NCI-H82 treated with DMSO at 0.1 percent for 48 hours (cell line): Measurements from ENCODE around the gene CRABP2.
A peak's percentile ranks its signal among the peaks of the same experiment; 100 is the strongest.

Experiments
- DNase-seq: peaks from one replicate; lab custom pipeline; 2025; ENCODE audit not compliant: unreplicated experiment; lab: John Stamatoyannopoulos, UW

CRABP2 gene

DNA sequence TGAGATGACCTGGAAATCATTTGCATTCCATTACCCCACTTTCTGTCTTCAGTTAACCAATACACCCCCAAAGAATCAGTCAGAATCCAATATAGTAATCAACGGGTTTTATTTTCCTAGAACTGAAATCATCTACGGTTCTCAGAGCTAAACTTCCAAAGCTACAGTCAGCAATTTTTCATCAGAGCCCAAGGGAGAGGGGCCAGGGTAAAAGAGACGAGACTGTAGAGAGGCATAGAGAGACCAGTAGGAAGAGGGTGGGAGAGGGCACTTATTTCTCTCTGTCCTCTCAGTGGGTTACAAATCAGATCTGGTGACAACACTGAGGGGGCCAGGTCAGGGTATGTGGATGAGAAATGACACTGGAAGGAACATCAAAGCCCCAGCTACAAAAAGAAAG lies 36.6 kb upstream of the CRABP2 start:
- no peak for DNase-seq

DNA sequence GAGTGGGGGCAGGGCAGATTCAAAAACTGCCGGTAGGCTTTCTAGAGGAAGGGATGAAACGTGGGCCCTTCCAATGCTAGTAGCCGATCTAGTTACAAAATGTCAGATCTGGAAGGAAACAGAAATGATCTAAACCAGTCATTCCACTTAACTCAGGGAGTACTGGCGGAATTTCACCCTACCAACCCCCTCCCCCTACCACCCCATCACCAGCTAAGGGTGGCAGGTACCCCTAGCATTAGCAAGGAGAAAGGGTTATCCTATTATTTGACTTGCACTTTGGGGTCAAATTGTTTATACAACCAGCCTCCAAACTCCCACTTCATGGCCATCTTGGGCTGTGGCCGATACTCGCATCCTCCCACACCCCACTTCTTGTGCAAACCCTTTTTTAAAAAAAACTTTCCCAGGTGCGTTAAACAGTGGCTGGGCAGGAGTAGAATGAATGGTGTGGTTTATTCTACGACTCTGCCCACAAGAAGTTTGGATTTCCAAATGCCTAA lies 36.1 kb upstream of the CRABP2 start:
- DNase-seq: no peak

- DNase-seq: peak; percentile 100
Measured at GRCh38 chr1:156740741-156741480, 35.5 kb upstream of the CRABP2 start, which contains the start of gene MRPL24. TSS of gene MRPL24 (minus strand) at chr1:156741088. CDS start at chr1:156738704, 2,384 bp downstream.

- peak; percentile 60 for DNase-seq
Measured at GRCh38 chr1:156740237-156740740, 34.9 kb upstream of the CRABP2 start.

DNA sequence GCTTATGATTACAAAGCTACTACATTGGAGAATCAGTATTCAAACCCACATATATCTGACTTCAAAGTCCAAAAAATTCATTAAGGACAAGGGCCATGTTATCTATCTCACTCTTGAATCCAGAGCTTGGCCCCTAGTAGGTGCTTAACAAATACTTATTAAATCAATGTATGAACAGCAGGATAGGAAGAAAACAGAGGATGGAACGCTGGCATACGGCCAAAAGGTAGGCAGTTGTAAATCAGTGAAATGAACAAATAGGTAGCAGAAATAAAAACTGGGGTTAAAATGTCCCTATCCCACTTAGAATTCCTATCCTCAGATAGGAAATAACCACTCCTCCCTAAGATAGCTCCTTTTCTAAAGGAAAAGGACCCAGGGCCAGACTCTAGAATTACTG lies 33.5 kb upstream of the CRABP2 start:
- no peak for DNase-seq

DNA sequence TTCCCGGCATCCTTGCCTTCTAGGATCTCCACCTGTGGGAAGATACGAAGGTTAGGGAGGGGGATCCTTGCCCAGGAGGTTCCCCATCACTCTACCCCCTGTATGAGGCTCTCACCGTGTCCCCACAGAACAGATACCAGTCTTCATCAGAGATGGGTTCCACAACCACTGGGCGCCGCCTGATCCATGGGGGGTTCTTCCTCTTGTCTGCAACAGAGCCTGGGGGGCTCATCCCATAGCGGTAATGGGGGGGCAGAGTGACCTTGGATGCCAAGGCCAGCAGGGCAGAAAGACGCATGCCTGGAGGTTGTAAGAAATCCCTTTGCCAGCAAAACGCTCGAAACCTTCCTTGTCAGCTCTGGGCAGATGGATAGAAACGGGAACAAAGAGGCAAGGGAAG lies 33.0 kb upstream of the CRABP2 start:
- no peak for DNase-seq

DNA sequence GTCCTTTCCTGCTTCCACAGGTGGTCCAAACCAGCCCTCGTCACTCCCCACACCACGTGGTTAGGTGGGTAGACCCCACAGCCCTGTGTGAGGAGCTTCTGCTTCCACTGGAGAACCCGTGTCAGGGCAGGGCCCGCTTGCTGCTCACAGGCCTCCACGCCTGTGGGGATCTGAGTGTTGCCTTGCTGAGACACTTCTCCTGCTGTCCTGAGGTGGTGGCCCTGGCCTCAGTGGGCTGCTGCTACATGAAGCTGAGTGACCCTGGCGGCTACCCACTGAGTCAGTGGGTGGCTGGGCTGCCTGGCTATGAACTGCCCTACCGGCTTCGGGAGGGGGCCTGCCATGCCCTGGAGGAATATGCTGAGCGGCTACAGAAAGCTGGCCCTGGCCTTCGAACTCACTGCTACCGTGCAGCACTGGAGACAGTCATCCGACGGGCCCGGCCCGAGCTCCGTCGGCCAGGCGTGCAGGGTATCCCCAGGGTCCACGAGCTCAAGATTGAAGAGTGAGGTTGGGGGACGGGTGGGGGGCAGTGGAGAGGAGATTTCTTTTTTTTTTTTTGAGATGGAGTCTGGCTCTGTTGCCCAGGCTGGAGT lies 28.7 kb upstream of the CRABP2 start:
- DNase-seq: no peak

- DNase-seq: peak; percentile 93
Measured at GRCh38 chr1:156728599-156729462, 23.4 kb upstream of the CRABP2 start, which contains the start of gene ISG20L2. TSS of gene ISG20L2 (minus strand) at chr1:156728766. CDS start at chr1:156727652, 1,114 bp downstream.

DNA sequence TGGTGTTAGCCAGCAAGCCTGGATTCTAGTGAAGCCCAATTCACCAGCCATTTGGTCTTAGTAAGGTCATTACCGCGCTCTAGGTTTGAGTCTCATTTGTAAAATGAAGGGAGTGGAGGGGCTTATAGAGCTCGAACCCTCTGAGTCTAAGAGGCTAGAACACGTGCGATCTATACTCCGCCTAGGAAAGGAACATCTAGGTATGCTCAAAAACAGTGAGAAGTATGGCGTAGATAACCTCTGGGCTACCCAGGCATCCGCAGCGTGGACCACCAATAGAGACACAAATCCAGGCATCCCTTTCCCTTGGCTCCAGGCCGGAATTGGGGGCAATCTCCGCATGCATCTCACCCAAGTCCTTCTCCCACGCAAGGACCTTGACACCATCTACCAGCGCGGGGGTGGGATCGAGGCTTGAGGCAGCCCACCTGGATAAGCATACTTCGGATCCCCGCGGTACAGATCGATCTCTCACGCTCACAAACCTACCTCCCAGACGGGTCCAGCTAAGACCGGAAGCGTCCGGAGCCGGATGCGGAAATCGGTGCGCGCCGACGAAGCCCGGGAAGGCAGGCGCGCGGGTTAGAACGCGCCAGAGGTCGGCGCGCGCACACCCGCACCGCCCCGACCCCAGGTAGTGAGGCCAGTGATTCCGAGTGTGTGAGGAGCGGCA lies 22.7 kb upstream of the CRABP2 start, which contains the start of gene METTL25B:
TSS of gene METTL25B (plus strand) at position 544 of the 673 bp plus-strand sequence. CDS start 636 bp downstream, outside the sequence.
- peak; percentile 78 for DNase-seq

- no peak for DNase-seq
Measured at GRCh38 chr1:156727492-156727891, 22.1 kb upstream of the CRABP2 start.

GRCh38 chr1:156726549-156727226 lies 21.3 kb upstream of the CRABP2 start:
- peak; percentile 76 for DNase-seq

GRCh38 chr1:156725683-156726280 lies 20.4 kb upstream of the CRABP2 start:
- DNase-seq: peak; percentile 90

GRCh38 chr1:156721535-156721934 lies 16.2 kb upstream of the CRABP2 start:
- DNase-seq: no peak

DNA sequence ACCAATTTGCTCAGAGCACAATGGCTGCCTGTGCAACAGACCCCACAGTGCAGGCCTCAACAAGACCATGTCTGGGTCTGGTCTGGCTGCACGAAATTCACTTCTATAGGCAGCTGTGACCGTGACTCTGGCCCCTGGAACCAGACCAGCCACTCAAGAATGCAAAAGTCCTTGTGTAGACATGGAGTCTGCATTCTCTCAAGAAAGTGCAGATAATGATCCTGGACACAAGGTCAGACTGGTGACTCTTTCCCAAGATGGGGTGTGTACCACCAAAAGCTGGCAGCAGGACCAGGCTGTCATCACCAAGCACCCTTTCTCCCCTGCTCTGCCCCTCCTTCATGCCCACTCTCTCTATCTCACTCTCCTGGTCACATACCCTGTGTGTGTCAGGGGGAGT lies 15.7 kb upstream of the CRABP2 start:
- DNase-seq: no peak

- no peak for DNase-seq
Measured at GRCh38 chr1:156717351-156717750, 12.0 kb upstream of the CRABP2 start.

- no peak for DNase-seq
Measured at GRCh38 chr1:156714830-156715229, 9.4 kb upstream of the CRABP2 start.

DNA sequence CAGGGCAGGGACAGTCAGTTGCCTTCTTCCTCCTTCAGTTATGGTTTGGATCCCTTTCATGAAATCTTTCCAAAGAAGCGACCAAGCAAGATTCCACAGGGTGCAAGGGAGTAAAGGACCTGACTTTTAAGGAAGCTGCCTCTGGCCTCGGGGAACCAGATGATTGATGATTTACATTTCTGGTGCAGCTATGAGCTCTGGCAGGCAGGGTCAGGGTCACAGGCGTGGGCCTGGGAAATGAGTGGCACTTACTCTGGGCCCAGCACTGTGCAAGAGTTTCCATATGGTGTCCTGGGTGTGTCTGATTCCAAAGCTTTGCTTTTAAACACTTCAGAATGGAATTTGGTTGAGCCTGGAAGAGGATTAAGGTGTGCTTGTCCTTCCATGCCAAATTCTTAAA lies 7.2 kb upstream of the CRABP2 start:
- DNase-seq: no peak

DNA sequence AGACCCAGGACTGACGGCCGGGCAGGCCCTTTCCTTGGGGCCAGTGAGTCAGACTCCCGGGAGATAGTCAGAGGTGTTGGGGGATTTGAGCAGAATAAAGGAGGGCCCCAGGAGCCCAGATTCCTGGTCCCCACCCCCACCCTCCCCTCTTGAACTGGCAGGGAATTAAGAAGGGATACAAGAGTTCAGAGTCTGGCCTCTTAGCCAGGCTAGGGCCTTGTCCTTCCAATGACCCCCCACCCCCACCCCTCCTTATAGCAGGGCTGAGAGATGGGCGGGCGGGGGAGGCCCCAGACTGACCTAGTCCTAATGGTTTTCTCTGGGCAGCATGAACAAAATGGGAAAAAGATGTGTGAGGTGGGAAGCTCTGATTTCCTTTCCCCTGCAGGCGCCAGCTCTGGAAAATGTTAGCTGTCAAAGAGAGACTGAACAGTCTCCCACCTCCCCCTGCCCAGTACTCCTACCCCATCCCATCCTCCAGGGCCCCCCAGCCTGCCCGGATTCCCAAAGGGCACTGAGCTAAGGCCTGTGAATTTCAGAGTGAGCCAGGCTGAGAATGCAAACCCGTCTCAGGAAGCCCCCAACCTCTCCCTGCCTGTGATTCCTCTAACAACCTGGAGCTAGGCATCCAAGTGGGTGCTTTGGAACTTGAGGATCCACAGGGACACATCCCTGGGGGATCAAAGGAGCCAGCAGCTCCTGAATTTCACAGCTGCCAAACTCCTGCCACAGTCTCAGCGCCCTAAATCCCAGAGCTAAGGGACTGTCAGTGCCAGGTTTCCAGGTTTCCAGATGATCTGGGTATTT lies 5.8 kb upstream of the CRABP2 start:
- DNase-seq: no peak
